Stimulated activated CD8-positive, alpha-beta memory T cell treated with anti-CD3 and anti-CD28 coated beads, Interleukin-4, amount 100 ng/mL, for 48 hours (primary cell): ENCODE measurements around the gene PFDN1.
"Not testable (repeated sequence)": the region's sequence is repeated elsewhere in the genome, so short reads cannot be mapped to it uniquely, and the experiment has no call there.

ENCODE experiments used
- DNase-seq: peaks from one replicate; pipeline ENCODE4 v3.0.0-alpha.2; 2020

The PFDN1 gene

GRCh38 chr5:140208065-140208464 lies 94.8 kb downstream of the PFDN1 start:
- no peak for DNase-seq

DNA sequence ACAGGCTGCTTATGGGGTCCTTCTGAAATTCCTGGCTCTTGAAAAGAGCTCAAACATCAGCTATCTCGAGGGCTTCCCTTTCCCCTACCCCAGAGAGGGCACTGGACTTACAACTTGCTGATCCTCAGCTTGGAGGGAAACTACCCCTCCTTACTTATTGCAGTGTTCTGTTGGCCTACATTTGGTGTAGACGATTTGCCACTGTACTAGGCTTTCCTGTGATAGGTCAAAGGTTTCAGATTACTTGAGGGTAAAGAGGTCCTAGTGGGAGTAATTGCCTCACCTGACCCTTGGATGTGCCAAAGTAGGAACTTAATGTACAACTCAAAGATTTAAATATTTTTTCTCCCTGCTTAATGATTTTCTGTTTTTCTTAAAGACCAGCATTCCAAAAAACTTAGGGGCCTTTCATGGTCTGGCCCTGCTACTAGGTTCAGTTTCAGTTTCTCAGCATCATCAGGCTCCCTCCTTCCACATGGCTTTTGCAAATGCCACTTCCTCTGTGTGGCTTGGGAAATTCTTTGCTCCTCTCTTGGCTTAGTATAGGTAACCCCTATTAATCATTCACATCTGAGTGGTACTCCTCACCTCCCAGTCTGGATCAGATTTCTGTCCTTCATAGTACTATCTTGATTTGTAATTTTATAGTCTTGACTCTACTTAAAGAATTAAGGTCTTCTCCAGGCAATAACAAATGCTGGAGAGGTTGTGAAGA lies 95.5 kb downstream of the PFDN1 start:
- DNase-seq = no peak

DNA sequence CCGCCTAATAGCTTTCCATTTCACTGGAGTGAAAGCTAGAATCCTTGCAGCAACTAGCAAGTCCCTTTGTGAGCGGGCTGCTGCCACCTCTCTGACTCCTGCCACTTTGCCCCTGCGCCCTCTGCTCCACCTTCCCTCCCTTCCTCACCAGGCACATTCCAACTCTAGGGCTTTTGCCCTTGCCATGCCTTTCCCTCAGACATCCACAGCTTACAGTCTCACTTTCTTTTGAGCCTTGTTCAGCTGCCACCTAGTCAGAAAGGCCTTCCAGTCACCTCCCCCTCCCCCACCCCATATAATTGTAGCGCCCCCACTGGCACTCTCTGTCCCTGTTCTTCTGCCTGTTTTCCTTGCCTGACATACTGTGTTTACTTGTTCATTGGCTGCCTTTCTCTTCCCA lies 96.9 kb downstream of the PFDN1 start:
- DNase-seq = no peak

- DNase-seq = no peak
Observed at GRCh38 chr5:140205216-140205615, 97.7 kb downstream of the PFDN1 start.

- DNase-seq = no peak
Observed at GRCh38 chr5:140202610-140203009, 100.3 kb downstream of the PFDN1 start.

- no peak for DNase-seq
Observed at GRCh38 chr5:140202078-140202477, 100.8 kb downstream of the PFDN1 start.

- DNase-seq = not testable (repeated sequence)
Observed at GRCh38 chr5:140198915-140199314, 104.0 kb downstream of the PFDN1 start.

- no peak for DNase-seq
Observed at GRCh38 chr5:140197023-140197422, 105.9 kb downstream of the PFDN1 start.

GRCh38 chr5:140196115-140196814 lies 106.6 kb downstream of the PFDN1 start:
- no peak for DNase-seq
